ENCODE measurements around the gene JUNB. TPM values are rescaled to one million over a fixed set of nuclear protein-coding genes. Genes with fewer than 3 reads are reported as not detected.

JUNB gene
- polyA plus RNA-seq, 1 donor (not counting 4 experiments of a cell fraction or from before 2014, with no cell fraction given), result 40.8 TPM

- no peaks in the 10 kb centered on the region for H3K9me1 ChIP-seq (ENCODE audit: control insufficient read depth, extremely low read depth, insufficient read depth, low read length)
- peaks cover 4 to 9% of the 10 kb centered on the region in 2 experiments for H3K36me3 ChIP-seq (ENCODE audit: control insufficient read depth in 2 of 2, extremely low read depth in 1 of 2, insufficient read depth in 2 of 2, low read length in 2 of 2)
- FAIRE-seq (no peak), DNase-seq (ENCODE audit: low read depth, low spot score) (no peak)
- H2AFZ ChIP-seq (ENCODE audit: control insufficient read depth, low read length), result peak overlapping the region; percentile 93
- TF ChIP-seq CTCF (optimal IDR thresholded peaks at IDR 0.05 in 1 of 3, IDR thresholded peaks at IDR 0.05 in 1 of 3, conservative IDR thresholded peaks at IDR 0.05 in 1 of 3; ENCODE audit: extremely low read depth in 1 of 3, insufficient read depth in 2 of 3, low read length in 3 of 3) (no peak), EZH2 (IDR thresholded peaks at IDR 0.05; ENCODE audit: low read length) (no peak)
- H3K4me2 ChIP-seq (ENCODE audit: control insufficient read depth, extremely low read depth, insufficient read depth, low read depth, low read length), result peak overlapping the region; percentile 94
- H3K79me2 ChIP-seq (ENCODE audit: control insufficient read depth, insufficient read depth, low read length), result peaks cover 13% of the 10 kb centered on the region
- H3K9me3 ChIP-seq (ENCODE audit: control insufficient read depth, low read depth, low read length), result no peaks in the 10 kb centered on the region
- H3K4me1 ChIP-seq (ENCODE audit: control insufficient read depth, extremely low read depth, insufficient read depth, low read length), result peaks cover 26% of the 10 kb centered on the region
- dilution Hi-C loops (cut with MboI; ENCODE audit: extremely low pct_ligation_motif_present, low sequenced_read_pairs), result no loop called here
- no peaks in the 10 kb centered on the region for H3K27me3 ChIP-seq (ENCODE audit: control insufficient read depth, extremely low read depth, insufficient read depth, low read length)
- H3K9ac ChIP-seq (ENCODE audit: control insufficient read depth, extremely low read depth, insufficient read depth, low read length), result peak overlapping the region; percentile 89
- peak overlapping the region; percentile 52 for H3K27ac ChIP-seq (ENCODE audit: control insufficient read depth, insufficient read depth, low read length)
- H3K4me3 ChIP-seq (ENCODE audit: control insufficient read depth in 2 of 3, extremely low read depth in 1 of 3, insufficient read depth in 2 of 3, low read depth in 1 of 3, low read length in 3 of 3), result peak overlapping the region; percentile 87 to 95 (median 92)
- no peaks in the 10 kb centered on the region for H4K20me1 ChIP-seq (ENCODE audit: control insufficient read depth, extremely low read depth, insufficient read depth, low read length)
Measured at GRCh38 chr19:12800923-12801465, 9.7 kb downstream of the JUNB start.

- Histone ChIP-seq H3K79me2 (ENCODE audit: control insufficient read depth, insufficient read depth, low read length) (peaks cover 14% of the 10 kb centered on the region), H3K4me2 (ENCODE audit: control insufficient read depth, extremely low read depth, insufficient read depth, low read depth, low read length) (peak within 1 kb of the TSS; percentile 94), H4K20me1 (ENCODE audit: control insufficient read depth, extremely low read depth, insufficient read depth, low read length) (no peaks in the 10 kb centered on the region), H3K4me3 (ENCODE audit: control insufficient read depth in 2 of 3, extremely low read depth in 1 of 3, insufficient read depth in 2 of 3, low read depth in 1 of 3, low read length in 3 of 3) (peak within 1 kb of the TSS; percentile 87 to 95 (median 92)), H2AFZ (ENCODE audit: control insufficient read depth, low read length) (peak within 1 kb of the TSS; percentile 93), H3K4me1 (ENCODE audit: control insufficient read depth, extremely low read depth, insufficient read depth, low read length) (peaks cover 24% of the 10 kb centered on the region), H3K27me3 (ENCODE audit: control insufficient read depth, extremely low read depth, insufficient read depth, low read length) (no peaks in the 10 kb centered on the region), H3K9ac (ENCODE audit: control insufficient read depth, extremely low read depth, insufficient read depth, low read length) (peak within 1 kb of the TSS; percentile 89), H3K9me1 (ENCODE audit: control insufficient read depth, extremely low read depth, insufficient read depth, low read length) (no peaks in the 10 kb centered on the region), H3K9me3 (ENCODE audit: control insufficient read depth, low read depth, low read length) (no peaks in the 10 kb centered on the region), H3K36me3 (ENCODE audit: control insufficient read depth in 2 of 2, extremely low read depth in 1 of 2, insufficient read depth in 2 of 2, low read length in 2 of 2) (peaks cover 4 to 9% of the 10 kb centered on the region in 2 experiments), H3K27ac (ENCODE audit: control insufficient read depth, insufficient read depth, low read length) (peak within 1 kb of the TSS; percentile 52)
- dilution Hi-C loops (cut with MboI; ENCODE audit: extremely low pct_ligation_motif_present, low sequenced_read_pairs), result no loop called here
- DNase-seq (ENCODE audit: low read depth, low spot score), result no peak
- TF ChIP-seq CTCF (optimal IDR thresholded peaks at IDR 0.05 in 1 of 3, IDR thresholded peaks at IDR 0.05 in 1 of 3, conservative IDR thresholded peaks at IDR 0.05 in 1 of 3; ENCODE audit: extremely low read depth in 1 of 3, insufficient read depth in 2 of 3, low read length in 3 of 3) (no peak), EZH2 (IDR thresholded peaks at IDR 0.05; ENCODE audit: low read length) (no peak)
- no peak for FAIRE-seq
Measured at GRCh38 chr19:12801466-12802266, 10.4 kb downstream of the JUNB start, which contains the start of the genes PRDX2 and THSD8. Gene PRDX2 (minus strand): TSS chr19:12801800. CDS start chr19:12801261, 539 bp downstream. Gene THSD8 (plus strand): TSS chr19:12802069. CDS start chr19:12802072, 3 bp downstream.

Measured in keratinocyte (primary cell).